GM19193 (cell line): Measurements from ENCODE around the gene CHRM1.

ENCODE experiments used
- POLR2A ChIP-seq: IDR thresholded peaks from 4 replicates; pipeline ENCODE4 v1.6.1; 2011; ENCODE audit not compliant: insufficient read depth, insufficient read length; ENCODE audit errors: extremely low read depth

The CHRM1 gene

DNA sequence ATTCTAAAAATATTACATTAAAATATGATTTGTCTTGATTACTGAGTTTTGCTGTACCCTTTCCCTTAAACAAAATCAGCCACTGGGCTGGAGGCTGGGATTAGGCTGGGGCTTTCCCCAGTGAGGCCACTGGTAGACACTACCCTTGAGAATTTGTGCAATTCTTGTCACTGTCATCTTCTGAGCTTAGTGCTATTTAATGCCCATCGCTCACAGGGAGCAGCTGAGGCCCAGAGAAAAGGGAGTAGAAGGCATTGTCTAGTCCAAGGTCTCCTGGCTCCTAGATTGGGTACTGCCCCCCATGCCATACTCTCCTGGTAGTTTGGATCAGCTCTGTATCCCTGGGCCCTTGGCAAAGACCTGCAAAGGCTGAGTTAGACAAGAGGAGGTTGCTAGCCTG, 6.7 kb downstream of the CHRM1 start:
- no peak for TF ChIP-seq POLR2A

DNA sequence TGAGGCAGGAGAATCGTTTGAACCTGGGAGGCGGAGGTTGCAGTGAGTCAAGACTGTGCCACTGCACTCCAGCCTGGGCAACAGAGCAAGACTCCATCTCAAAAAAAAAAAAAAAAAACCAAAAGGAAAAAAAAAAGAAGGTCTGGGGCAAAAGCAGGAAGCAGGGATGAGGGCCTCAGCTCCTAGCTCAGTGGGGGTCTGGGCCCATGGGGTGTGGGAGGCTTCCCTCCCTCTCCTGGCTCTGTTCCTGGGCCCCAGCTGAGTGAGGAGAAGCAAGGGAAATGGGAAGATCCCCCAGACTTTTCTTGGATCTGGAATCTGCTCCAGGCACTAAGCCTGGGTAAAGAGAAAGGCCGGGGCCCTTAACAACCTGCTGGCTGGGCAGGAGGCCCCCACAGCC, 8.9 kb downstream of the CHRM1 start:
- no peak for TF ChIP-seq POLR2A

- TF ChIP-seq POLR2A: no peak
These were observed 9.7 kb downstream of the CHRM1 start for GRCh38 chr11:62911137-62912130.

DNA sequence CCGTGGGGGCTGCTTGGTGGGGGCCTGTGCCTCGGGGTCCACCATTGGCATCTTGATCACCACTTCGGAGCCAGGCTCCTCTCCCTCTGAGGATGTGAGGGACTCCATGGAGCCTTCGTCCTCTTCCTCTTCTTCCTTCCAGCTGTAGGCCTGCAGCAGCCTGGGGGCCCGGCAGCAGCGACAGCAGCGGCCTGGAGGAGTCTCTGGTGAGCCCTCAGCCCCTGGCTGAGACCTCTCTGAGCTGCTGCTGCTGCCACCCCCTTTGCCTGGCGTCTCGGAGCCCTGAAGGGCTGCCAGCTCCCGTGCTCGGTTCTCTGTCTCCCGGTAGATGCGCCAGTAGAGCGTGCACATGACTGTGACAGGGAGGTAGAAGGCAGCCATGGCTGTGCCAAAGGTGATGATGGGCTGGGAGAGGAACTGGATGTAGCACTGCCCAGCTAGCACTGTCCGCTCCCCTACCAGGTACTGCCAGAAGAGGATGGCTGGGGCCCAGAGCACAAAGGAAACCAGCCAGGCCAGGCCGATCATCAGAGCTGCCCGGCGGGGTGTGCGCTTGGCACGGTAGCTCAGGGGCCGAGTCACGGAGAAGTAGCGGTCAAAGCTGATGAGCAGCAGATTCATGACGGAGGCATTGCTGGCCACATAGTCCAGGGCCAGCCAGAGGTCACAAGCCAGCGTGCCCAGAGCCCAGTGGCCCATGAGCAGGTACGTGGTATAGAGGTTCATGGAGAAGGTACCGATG, 10.9 kb downstream of the CHRM1 start:
- TF ChIP-seq POLR2A: no peak

- no peak for TF ChIP-seq POLR2A
These were observed 11.9 kb downstream of the CHRM1 start for GRCh38 chr11:62909107-62909894.

GRCh38 chr11:62908468-62909072, 12.6 kb downstream of the CHRM1 start:
- no peak for TF ChIP-seq POLR2A

GRCh38 chr11:62905927-62906531, 15.1 kb downstream of the CHRM1 start:
- no peak for TF ChIP-seq POLR2A

DNA sequence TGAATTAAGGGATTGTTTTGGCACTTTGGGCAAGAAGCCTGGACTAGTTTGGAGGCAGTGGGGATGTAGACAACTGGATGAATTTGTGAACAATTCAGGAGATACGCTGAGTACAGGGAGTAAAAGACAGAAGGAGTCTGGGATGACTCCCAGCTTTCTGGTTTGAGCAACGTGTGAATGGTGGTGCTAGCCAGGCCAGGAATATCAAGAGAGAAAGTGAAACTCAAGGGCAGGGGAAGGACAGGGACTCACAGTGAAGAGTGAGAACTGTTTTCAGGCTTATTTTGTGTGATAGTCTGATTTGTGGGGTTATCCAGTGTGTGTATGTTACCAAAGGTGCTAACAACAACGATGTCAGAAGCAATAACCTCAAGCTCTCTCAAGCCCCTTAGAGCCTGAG, 15.9 kb downstream of the CHRM1 start:
- TF ChIP-seq POLR2A: no peak

DNA sequence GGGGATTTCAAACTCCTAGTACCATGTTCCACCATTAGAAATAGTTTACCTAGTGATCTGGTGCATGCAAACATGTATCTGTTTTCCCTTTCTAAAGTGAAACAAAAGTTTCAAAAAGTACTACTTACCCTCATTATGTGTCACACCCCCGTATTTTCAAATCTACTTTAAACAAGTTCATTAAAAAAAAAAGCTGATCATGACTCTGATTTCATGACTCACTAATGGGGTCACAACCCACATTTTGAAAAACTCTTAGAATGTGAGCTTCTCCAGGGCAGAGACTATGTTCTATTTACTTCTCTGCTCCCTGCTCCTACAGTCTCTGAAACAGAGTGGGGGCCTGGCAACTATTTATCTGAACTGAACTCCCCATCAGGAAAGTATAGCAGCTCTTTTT, 18.2 kb downstream of the CHRM1 start:
- no peak for TF ChIP-seq POLR2A

GRCh38 chr11:62898027-62898426, 23.1 kb downstream of the CHRM1 start:
- no peak for TF ChIP-seq POLR2A

- no peak for TF ChIP-seq POLR2A
These were observed 23.9 kb downstream of the CHRM1 start for GRCh38 chr11:62897311-62897710.

- no peak for TF ChIP-seq POLR2A
These were observed 25.1 kb downstream of the CHRM1 start for GRCh38 chr11:62896049-62896448.

DNA sequence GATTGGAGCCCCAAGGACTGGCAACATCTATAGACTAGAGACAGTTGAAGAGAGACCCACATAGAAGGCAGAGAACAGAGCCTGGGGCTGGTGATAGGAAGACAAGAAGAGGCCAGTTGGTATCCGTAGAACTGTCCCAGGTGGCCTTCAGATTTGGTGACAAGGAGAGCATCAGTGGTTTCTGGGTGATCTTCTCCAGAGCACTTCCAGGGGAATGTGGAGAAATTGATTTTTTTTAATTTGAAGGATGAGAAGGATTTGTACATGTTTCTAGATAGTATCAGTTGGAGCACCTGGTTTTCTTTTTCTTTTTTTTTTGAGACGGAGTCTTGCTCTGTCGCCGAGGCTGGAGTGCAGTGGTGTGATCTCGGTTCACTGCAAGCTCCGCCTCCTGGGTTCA, 25.7 kb downstream of the CHRM1 start:
- TF ChIP-seq POLR2A: no peak
